Suprapubic skin (tissue), 3 donors: Measurements from ENCODE around the gene MAP2K1.

Source experiments
- CTCF ChIP-seq, 2 donors: fragments of 200-600 bp in 1 of 2; fragments of 450-650 bp in 1 of 2; sonication (generic) in 1 of 2; IDR thresholded peaks; one replicate each; pipeline ENCODE4 v1.5.1; 2016 to 2019; ENCODE audit warnings: antibody characterized with exemption in 2 of 2, mild to moderate bottlenecking in 1 of 2, moderate library complexity in 1 of 2
- POLR2A ChIP-seq, 2 donors: fragments of 450-650 bp; IDR thresholded peaks; one replicate each; pipeline ENCODE4 v1.6.1; 2017; ENCODE audit warnings: antibody characterized with exemption in 2 of 2, mild to moderate bottlenecking in 2 of 2, moderate library complexity in 2 of 2

DNA sequence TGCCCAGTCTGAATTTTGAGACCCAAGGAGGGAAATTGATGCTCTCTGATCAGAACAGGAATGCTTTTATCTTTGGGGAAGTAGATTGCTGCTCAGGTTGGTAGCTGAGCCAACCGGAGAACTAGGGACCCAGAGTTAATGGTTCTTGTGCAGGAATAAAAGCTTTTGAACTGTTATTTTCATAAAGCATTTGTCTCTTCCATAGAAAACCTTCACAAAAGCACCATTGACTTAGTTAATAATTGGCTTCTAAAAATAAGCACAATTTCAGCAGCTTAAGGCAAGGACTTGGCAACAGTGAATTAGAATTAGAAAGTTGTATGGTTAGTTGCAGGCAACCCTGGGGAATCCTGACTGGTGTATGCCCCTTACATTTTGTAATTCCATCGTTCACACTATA, 53.8 kb downstream of the MAP2K1 start:
- TF ChIP-seq POLR2A (IDR thresholded peaks at IDR 0.05) (no peak), CTCF (IDR thresholded peaks at IDR 0.05) (no peak)
